GM18873 (cell line): ENCODE results near the gene PHOX2A.

ENCODE experiments used
- ATAC-seq: cut with Tn5 transposase; IDR thresholded peaks from one replicate; pipeline ENCODE4 v1.9.1; 2021; ENCODE audit warnings: mild to moderate bottlenecking, moderate library complexity, moderate number of reproducible peaks; ENCODE audit not compliant: unreplicated experiment, low FRiP score

PHOX2A gene

GRCh38 chr11:72250661-72251464, 6.9 kb upstream of the PHOX2A start:
- no peak for ATAC-seq

- no peak for ATAC-seq
Measured at GRCh38 chr11:72249961-72250360, 6.0 kb upstream of the PHOX2A start.

DNA sequence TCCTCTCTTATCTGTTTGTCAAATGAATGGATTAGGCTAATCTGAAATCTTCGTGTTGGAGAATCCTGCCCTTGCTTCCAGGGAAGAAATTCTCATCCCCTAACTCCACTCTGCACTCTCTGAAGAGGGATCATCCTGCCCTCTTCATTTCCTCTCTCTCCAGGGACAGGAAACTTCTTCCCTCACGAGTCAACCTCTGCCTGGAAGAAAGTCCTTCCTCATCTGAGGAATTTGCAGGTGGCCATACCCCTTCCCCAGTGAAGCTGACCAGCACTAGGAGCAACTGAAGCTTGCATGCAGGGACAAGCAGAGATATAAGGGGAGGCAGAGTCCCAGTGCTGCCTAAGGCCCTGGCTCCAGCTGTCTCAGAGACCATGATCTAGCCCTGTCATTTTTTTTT, 3.6 kb upstream of the PHOX2A start:
- ATAC-seq: no peak

GRCh38 chr11:72245263-72245816, 1.4 kb upstream of the PHOX2A start:
- no peak for ATAC-seq

GRCh38 chr11:72244361-72245262, 636 bp upstream of the PHOX2A start:
- no peak for ATAC-seq

DNA sequence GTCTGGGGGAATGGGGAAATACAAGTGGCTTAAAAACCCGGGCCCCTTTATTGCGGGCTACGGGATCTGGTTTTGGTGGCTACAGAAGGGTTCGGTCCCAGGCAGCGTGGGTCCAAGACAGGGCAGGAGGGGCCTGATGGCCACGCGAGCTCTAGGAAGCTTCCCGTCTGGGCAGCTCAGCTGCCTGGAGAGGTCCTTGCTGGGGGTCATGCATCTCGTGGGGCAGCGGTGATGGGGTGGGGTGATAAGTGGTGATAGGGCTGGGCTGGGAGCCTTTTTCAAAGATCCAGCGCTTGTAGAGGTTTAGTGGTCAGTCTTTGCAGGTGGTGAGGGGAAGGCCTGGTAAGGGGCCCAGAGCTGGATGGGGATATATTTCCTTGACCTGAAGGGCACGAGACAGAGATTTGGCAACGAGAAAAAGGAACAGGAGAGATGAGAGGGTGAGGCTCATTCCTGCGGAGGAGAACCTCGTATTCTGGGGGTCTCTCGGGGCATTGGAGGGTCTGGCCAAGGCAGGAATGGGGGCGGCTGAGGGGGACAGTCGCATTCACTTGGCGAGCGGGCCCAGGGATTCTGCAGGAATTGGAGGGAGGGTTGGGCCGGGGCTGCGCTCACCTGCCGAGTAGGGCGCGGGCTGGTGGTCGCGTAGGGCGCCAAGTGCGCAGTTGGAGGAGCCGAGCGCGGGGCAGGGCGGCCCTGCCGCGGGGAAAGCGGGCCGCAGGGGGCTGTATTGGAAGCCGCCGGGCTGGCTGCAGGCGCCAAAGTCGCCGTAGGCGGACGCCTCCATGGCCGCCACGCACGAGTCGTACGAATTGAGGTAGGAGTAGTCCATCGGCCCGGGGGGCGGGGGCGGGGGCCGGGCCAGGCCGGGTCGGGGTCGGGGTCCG, 560 bp downstream of the PHOX2A start:
- no peak for ATAC-seq

DNA sequence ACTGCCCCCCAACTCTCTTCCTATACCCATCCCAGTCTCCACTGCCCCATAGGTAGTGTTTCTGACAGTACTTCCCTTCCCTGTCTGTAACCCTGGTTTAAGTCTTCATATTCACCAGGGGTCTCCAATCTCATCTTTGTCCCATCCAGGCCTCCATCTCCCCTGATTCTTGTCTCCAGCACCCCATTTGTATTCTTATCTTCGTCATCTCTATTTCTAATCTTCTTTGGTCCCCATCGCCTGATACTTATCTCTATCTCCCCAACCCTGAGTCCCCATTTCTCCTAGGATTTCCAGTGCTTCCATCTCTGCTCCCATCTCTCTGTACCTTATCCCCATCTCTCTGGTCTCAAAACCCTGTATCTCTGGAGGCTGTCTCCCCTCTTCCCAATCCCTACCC, 1.8 kb downstream of the PHOX2A start:
- ATAC-seq: no peak

- no peak for ATAC-seq
Measured at GRCh38 chr11:72241291-72241781, 2.6 kb downstream of the PHOX2A start.

GRCh38 chr11:72240461-72241290, 3.3 kb downstream of the PHOX2A start:
- ATAC-seq: no peak

- no peak for ATAC-seq
Measured at GRCh38 chr11:72239849-72240460, 4.0 kb downstream of the PHOX2A start.

GRCh38 chr11:72239313-72239848, 4.6 kb downstream of the PHOX2A start:
- ATAC-seq: no peak

GRCh38 chr11:72238492-72239312, 5.3 kb downstream of the PHOX2A start:
- no peak for ATAC-seq

DNA sequence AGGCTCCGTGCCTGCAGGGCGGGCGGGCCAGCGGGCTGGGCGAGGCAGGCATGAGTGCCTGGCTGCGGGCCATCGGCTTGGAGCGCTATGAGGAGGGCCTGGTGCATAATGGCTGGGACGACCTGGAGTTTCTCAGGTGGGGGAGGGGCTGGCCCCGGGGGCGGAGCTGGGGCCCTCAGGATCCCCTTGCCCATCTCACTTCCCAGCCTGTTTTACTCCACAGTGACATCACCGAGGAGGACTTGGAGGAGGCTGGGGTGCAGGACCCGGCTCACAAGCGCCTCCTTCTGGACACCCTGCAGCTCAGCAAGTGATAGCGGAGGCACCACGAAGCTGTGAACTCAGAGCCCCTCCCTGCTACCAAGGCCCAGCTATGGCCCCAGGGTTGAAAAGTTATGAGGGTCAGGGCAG, 5.9 kb downstream of the PHOX2A start:
- ATAC-seq: no peak

DNA sequence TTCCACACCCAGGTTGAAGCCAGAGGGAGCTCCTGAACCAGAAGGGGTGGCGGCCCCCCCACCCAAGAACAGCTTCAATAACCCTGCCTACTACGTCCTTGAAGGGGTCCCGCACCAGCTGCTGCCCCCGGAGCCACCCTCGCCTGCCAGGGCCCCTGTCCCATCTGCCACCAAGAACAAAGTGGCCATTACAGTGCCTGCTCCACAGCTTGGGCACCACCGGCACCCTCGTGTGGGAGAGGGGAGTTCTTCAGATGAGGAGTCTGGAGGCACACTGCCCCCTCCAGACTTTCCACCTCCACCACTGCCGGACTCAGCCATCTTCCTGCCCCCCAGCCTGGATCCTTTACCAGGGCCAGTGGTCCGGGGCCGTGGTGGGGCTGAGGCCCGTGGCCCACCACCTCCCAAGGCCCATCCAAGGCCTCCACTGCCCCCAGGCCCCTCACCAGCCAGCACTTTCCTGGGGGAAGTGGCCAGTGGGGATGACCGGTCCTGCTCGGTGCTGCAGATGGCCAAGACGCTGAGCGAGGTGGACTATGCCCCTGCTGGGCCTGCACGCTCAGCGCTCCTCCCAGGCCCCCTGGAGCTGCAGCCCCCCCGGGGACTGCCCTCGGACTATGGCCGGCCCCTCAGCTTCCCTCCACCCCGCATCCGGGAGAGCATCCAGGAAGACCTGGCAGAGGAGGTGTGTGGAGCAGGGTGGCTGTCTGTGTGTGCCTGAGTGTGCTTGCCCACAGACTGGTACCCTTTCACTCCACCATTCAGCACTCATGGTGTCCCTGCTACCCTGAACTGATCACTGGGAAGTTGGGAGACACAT, 6.7 kb downstream of the PHOX2A start:
- no peak for ATAC-seq

- no peak for ATAC-seq
Measured at GRCh38 chr11:72236774-72237111, 7.2 kb downstream of the PHOX2A start.

DNA sequence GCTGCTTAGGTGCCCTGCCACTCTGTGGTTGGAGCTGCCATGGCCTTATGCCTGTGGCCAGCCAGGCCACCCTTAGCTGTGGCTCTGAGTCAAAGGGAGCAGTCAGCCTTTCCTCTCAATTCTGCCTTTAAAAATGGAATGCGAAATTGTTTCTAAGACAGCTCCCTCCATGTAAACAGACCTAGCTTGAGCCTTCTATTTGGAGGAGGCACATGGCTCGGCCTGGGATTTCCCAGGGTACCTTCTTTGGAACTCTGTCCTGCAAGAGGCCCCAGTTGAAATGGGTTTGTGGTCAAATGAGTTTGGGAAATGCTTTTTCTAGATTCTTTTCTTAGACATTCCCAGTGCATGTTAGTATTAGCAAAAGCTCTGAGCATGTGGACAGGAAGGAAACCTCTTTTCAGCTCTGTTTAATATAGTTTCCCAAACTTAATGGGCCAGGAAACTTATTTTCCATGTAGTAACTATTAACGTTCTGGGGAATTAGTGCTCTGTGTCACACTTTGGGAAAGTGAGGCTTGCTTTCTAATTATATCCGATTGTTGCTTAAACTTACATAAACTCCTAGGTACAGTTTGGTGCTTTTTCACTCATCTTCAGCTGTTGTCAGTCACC, 7.8 kb downstream of the PHOX2A start:
- ATAC-seq: no peak
